Fibroblast of lung (primary cell): ENCODE data around the gene NFS1.
"Not testable (repeated sequence)": the region's sequence is repeated elsewhere in the genome, so short reads cannot be mapped to it uniquely, and the experiment has no call there.

Experiments used
- EZH2 ChIP-seq: IDR thresholded peaks from 2 replicates; pipeline ENCODE4 v1.5.1; 2012; ENCODE audit warnings: low read length, control low read depth, mild to moderate bottlenecking; ENCODE audit errors: missing control alignments
- TF ChIP-seq, protein P1 (sequence below), 2 donors: IDR thresholded peaks in 1 of 2; conservative IDR thresholded peaks in 1 of 2; 1 replicate in 1 of 2; 2 replicates in 1 of 2; pipeline ENCODE4 v1.5.1; 2011 to 2012; ENCODE audit warnings: low read length in 2 of 2, control low read depth in 1 of 2, inconsistent platforms in 1 of 2, low read depth in 1 of 2, mild to moderate bottlenecking in 1 of 2

DNA sequence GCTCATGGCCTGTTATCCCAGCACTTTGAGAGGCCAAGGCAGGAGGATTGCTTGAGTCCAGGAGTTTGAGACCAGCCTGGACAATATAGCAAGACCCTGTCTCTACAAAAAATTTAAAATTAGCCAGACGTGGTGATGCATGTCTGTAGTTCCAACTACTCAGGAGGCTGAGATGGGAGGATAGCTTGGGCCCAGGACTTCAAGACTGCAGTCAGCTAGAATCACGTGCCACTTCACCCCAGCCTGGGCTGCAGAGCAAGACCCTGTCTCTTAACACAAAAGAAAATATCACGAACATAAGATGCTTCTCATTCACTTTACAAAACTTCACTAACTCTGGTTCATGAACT, 45.3 kb upstream of the NFS1 start:
- TF ChIP-seq, protein P1, sequence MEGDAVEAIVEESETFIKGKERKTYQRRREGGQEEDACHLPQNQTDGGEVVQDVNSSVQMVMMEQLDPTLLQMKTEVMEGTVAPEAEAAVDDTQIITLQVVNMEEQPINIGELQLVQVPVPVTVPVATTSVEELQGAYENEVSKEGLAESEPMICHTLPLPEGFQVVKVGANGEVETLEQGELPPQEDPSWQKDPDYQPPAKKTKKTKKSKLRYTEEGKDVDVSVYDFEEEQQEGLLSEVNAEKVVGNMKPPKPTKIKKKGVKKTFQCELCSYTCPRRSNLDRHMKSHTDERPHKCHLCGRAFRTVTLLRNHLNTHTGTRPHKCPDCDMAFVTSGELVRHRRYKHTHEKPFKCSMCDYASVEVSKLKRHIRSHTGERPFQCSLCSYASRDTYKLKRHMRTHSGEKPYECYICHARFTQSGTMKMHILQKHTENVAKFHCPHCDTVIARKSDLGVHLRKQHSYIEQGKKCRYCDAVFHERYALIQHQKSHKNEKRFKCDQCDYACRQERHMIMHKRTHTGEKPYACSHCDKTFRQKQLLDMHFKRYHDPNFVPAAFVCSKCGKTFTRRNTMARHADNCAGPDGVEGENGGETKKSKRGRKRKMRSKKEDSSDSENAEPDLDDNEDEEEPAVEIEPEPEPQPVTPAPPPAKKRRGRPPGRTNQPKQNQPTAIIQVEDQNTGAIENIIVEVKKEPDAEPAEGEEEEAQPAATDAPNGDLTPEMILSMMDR (conservative IDR thresholded peaks at IDR 0.05 in 1 of 2, IDR thresholded peaks at IDR 0.05 in 1 of 2; ENCODE audit: low read depth in 1 of 2, low read length in 2 of 2) = not testable (repeated sequence)
- TF ChIP-seq EZH2 = not testable (repeated sequence)
